Measurements from ENCODE around the gene CTDSPL.

- TF ChIP-seq POLR2A (IDR thresholded peaks at IDR 0.05) (no peak), CTCF (IDR thresholded peaks at IDR 0.05) (peak in 1 of 4 experiments; percentile 15), POLR2AphosphoS5 (IDR thresholded peaks at IDR 0.05) (peak; percentile 76)
Measured at GRCh38 chr3:37993820-37994638, 132.3 kb downstream of the CTDSPL start.

All from prostate gland (tissue), 2 donors.